Dermis blood vessel endothelial cell (primary cell): Measurements from ENCODE around the gene G6PC3. TPM values are rescaled to one million over a fixed set of nuclear protein-coding genes. Genes with fewer than 3 reads are reported as not detected.

Experiments
- DNase-seq: peaks from one replicate; pipeline ENCODE4 v3.0.0; 2010
- total RNA-seq: library from RNA; depleted of rRNA; stranded (reverse); fragments of >200 nt; gene quantifications from 2 replicates; pipeline ENCODE4 v1.2.3, GENCODE V29; 2014

Gene G6PC3
- total RNA-seq, 1 donor from 2014 or later = 14.3 TPM

- no peak for DNase-seq
Observed at GRCh38 chr17:44061446-44061845, 9.1 kb upstream of the G6PC3 start.

GRCh38 chr17:44062871-44063270 lies 7.7 kb upstream of the G6PC3 start:
- no peak for DNase-seq

GRCh38 chr17:44063704-44064639 lies 6.6 kb upstream of the G6PC3 start:
- no peak for DNase-seq

- DNase-seq = peak; percentile 32
Observed at GRCh38 chr17:44065668-44066203, 4.8 kb upstream of the G6PC3 start.

GRCh38 chr17:44066204-44066930 lies 4.2 kb upstream of the G6PC3 start, which contains the start of gene LSM12:
Gene LSM12, minus strand, starts transcription at chr17:44066671. Its CDS starts 84 bp downstream, at chr17:44066587.
- DNase-seq = peak; percentile 95

- DNase-seq = no peak
Observed at GRCh38 chr17:44067545-44067940, 3.0 kb upstream of the G6PC3 start.

GRCh38 chr17:44069974-44070454 lies 521 bp upstream of the G6PC3 start:
- no peak for DNase-seq

GRCh38 chr17:44071198-44071520 lies 624 bp downstream of the G6PC3 start:
- no peak for DNase-seq

GRCh38 chr17:44071772-44072171 lies 1.2 kb downstream of the G6PC3 start:
- peak; percentile 16 for DNase-seq

- DNase-seq = no peak
Observed at GRCh38 chr17:44074231-44074910, 3.8 kb downstream of the G6PC3 start.

- no peak for DNase-seq
Observed at GRCh38 chr17:44074911-44075285, 4.4 kb downstream of the G6PC3 start.

- no peak for DNase-seq
Observed at GRCh38 chr17:44075598-44076293, 5.2 kb downstream of the G6PC3 start.

- DNase-seq = no peak
Observed at GRCh38 chr17:44076716-44077594, 6.4 kb downstream of the G6PC3 start.

- no peak for DNase-seq
Observed at GRCh38 chr17:44077595-44077909, 7.0 kb downstream of the G6PC3 start.

GRCh38 chr17:44078412-44078811 lies 7.9 kb downstream of the G6PC3 start:
- no peak for DNase-seq

- no peak for DNase-seq
Observed at GRCh38 chr17:44079877-44080821, 9.6 kb downstream of the G6PC3 start.

GRCh38 chr17:44081681-44082080 lies 11.1 kb downstream of the G6PC3 start:
- DNase-seq = no peak

- no peak for DNase-seq
Observed at GRCh38 chr17:44082256-44082927, 11.9 kb downstream of the G6PC3 start.

- DNase-seq = peak; percentile 60
Observed at GRCh38 chr17:44083250-44083849, 12.8 kb downstream of the G6PC3 start.
